GM23248 (cell line): ENCODE results near the gene CEL.

Experiments
- EZH2 ChIP-seq: fragments of 200-600 bp; sonication (generic); IDR thresholded peaks from 2 replicates; pipeline ENCODE4 v1.6.1; 2018; ENCODE audit warnings: antibody characterized with exemption, mild to moderate bottlenecking; ENCODE audit not compliant: insufficient read depth, poor library complexity, severe bottlenecking
- EZH2phosphoT487 ChIP-seq: fragments of 200-600 bp; sonication (generic); IDR thresholded peaks from 2 replicates; pipeline ENCODE4 v1.6.1; 2018; ENCODE audit warnings: antibody characterized with exemption, moderate library complexity, mild to moderate bottlenecking, low read depth; ENCODE audit not compliant: insufficient read depth

GRCh38 chr9:133089271-133089671, 27.5 kb downstream of the CEL start:
- no peak for TF ChIP-seq EZH2
- no peak for TF ChIP-seq EZH2phosphoT487
